H9 (cell line): ENCODE data around the gene SNRNP200. TPM values are rescaled to one million over a fixed set of nuclear protein-coding genes. Genes with fewer than 3 reads are reported as not detected.

ENCODE experiments used
- DNase-seq: peaks from one replicate; pipeline ENCODE4 v3.0.0-alpha.2; 2017
- H2AFZ ChIP-seq: one replicate; pipeline ENCODE4 v1.6.1; 2013; ENCODE audit warnings: mild to moderate bottlenecking, low read length, control low read depth, moderate library complexity
- H2AK5ac ChIP-seq: 2 replicates; pipeline ENCODE4 v1.6.1; 2013; ENCODE audit warnings: low read length, control low read depth, mixed read lengths; ENCODE audit not compliant: insufficient read length
- H2BK120ac ChIP-seq: one replicate; pipeline ENCODE4 v1.6.1; 2013; ENCODE audit warnings: low read depth, mild to moderate bottlenecking, low read length, control low read depth, inconsistent platforms; ENCODE audit not compliant: poor library complexity, severe bottlenecking
- H2BK12ac ChIP-seq: 2 replicates; pipeline ENCODE4 v1.6.1; 2013; ENCODE audit warnings: low read length, control low read depth, mixed read lengths, low read depth; ENCODE audit not compliant: insufficient read length
- H2BK15ac ChIP-seq: 2 replicates; pipeline ENCODE4 v1.6.1; 2013; ENCODE audit warnings: low read depth, low read length, control low read depth
- H2BK20ac ChIP-seq: one replicate; pipeline ENCODE4 v1.6.1; 2013; ENCODE audit warnings: low read depth, mild to moderate bottlenecking, low read length, control low read depth, inconsistent platforms; ENCODE audit not compliant: poor library complexity, severe bottlenecking
- H2BK5ac ChIP-seq: 2 replicates; pipeline ENCODE4 v1.6.1; 2013; ENCODE audit warnings: low read length, control low read depth, mixed read lengths; ENCODE audit not compliant: insufficient read length
- H3K14ac ChIP-seq: 2 replicates; pipeline ENCODE4 v1.6.1; 2013; ENCODE audit warnings: low read length, control low read depth; ENCODE audit not compliant: insufficient read depth
- H3K18ac ChIP-seq: 2 replicates; pipeline ENCODE4 v1.6.1; 2013; ENCODE audit warnings: low read depth, mild to moderate bottlenecking, mixed read lengths, low read length, control low read depth; ENCODE audit not compliant: insufficient read length
- H3K23ac ChIP-seq: 2 replicates; pipeline ENCODE4 v1.6.1; 2013; ENCODE audit warnings: low read length, control low read depth, mixed read lengths, low read depth; ENCODE audit not compliant: insufficient read length
- H3K23me2 ChIP-seq: 2 replicates; pipeline ENCODE4 v1.6.1; 2013; ENCODE audit warnings: low read depth, mild to moderate bottlenecking, mixed read lengths, low read length, control low read depth; ENCODE audit not compliant: insufficient read length, poor library complexity, severe bottlenecking
- H3K27ac ChIP-seq: 2 replicates; pipeline ENCODE4 v1.5.1; 2013; ENCODE audit warnings: low read length, control low read depth, mixed read lengths, low read depth; ENCODE audit not compliant: insufficient read length
- H3K27me3 ChIP-seq: 2 replicates; pipeline ENCODE4 v1.6.1; 2013; ENCODE audit warnings: low read length, control low read depth, inconsistent platforms; ENCODE audit not compliant: insufficient read depth
- H3K4ac ChIP-seq: 2 replicates; pipeline ENCODE4 v1.6.1; 2013; ENCODE audit warnings: low read depth, mild to moderate bottlenecking, control low read depth, inconsistent platforms, low read length, moderate library complexity
- H3K4me1 ChIP-seq: 2 replicates; pipeline ENCODE4 v1.6.1; 2013; ENCODE audit warnings: low read length, control low read depth, inconsistent platforms; ENCODE audit not compliant: insufficient read depth
- H3K4me2 ChIP-seq: 2 replicates; pipeline ENCODE4 v1.6.1; 2013; ENCODE audit warnings: low read length, control low read depth, mixed read lengths; ENCODE audit not compliant: insufficient read length, insufficient read depth
- H3K56ac ChIP-seq: 2 replicates; pipeline ENCODE4 v1.6.1; 2013; ENCODE audit warnings: low read depth, mild to moderate bottlenecking, mixed read lengths, low read length, control low read depth; ENCODE audit not compliant: insufficient read length
- H3K79me1 ChIP-seq: 2 replicates; pipeline ENCODE4 v1.6.1; 2013; ENCODE audit warnings: low read depth, mild to moderate bottlenecking, moderate library complexity, low read length, control low read depth, inconsistent platforms; ENCODE audit not compliant: insufficient read depth, poor library complexity, severe bottlenecking
- H3K79me2 ChIP-seq: 2 replicates; pipeline ENCODE4 v1.6.1; 2013; ENCODE audit warnings: low read length, control low read depth, inconsistent platforms; ENCODE audit not compliant: insufficient read depth
- H3K9ac ChIP-seq: 2 replicates; pipeline ENCODE4 v1.6.1; 2013; ENCODE audit warnings: low read length, control low read depth, mixed read lengths; ENCODE audit not compliant: insufficient read length; ENCODE audit errors: extremely low read depth
- H3K9me3 ChIP-seq: one replicate; pipeline ENCODE4 v1.6.1; 2013; ENCODE audit warnings: low read depth, low read length, inconsistent platforms; ENCODE audit not compliant: control insufficient read depth
- H3T11ph ChIP-seq: one replicate; pipeline ENCODE4 v1.6.1; 2013; ENCODE audit warnings: mild to moderate bottlenecking, low read length, control low read depth, inconsistent platforms
- H4K20me1 ChIP-seq: one replicate; pipeline ENCODE4 v1.6.1; 2013; ENCODE audit not compliant: control insufficient read depth, insufficient read length, insufficient read depth
- H4K5ac ChIP-seq: 2 replicates; pipeline ENCODE4 v1.6.1; 2013; ENCODE audit warnings: low read depth, mild to moderate bottlenecking, mixed read lengths, low read length, control low read depth; ENCODE audit not compliant: insufficient read length
- H4K8ac ChIP-seq: replicated peaks from 2 replicates; pipeline ENCODE4 v1.6.1; 2013; ENCODE audit warnings: low read length, control low read depth, mixed read lengths, low read depth; ENCODE audit not compliant: insufficient read length
- H4K91ac ChIP-seq: 2 replicates; pipeline ENCODE4 v1.6.1; 2013; ENCODE audit warnings: low read depth, mild to moderate bottlenecking, moderate library complexity, mixed read lengths, low read length, control low read depth; ENCODE audit not compliant: insufficient read length
- H3K27ac Mint-ChIP-seq, 3 experiments: 2 replicates in 2 of 3; 3 replicates in 1 of 3; pipeline ENCODE4 v1.8.0; 2020 to 2021; ENCODE audit warnings: mixed read lengths in 3 of 3, mild to moderate bottlenecking in 1 of 3, moderate library complexity in 1 of 3
- H3K27me3 Mint-ChIP-seq: 2 replicates; pipeline ENCODE4 v1.8.0; 2021; ENCODE audit warnings: low read depth, mild to moderate bottlenecking, moderate library complexity, mixed read lengths
- H3K36me3 Mint-ChIP-seq, 3 experiments: 2 replicates in 2 of 3; 3 replicates in 1 of 3; pipeline ENCODE4 v1.8.0; 2020 to 2021; ENCODE audit warnings: low read depth in 3 of 3, mixed read lengths in 3 of 3; ENCODE audit not compliant: insufficient read depth in 1 of 3
- H3K4me1 Mint-ChIP-seq, 2 experiments: 2 replicates each; pipeline ENCODE4 v1.8.0; 2020; ENCODE audit warnings: mixed read lengths in 2 of 2
- H3K4me3 Mint-ChIP-seq, 2 experiments: 2 replicates in 1 of 2; 3 replicates in 1 of 2; pipeline ENCODE4 v1.8.0; 2020 to 2021; ENCODE audit warnings: mild to moderate bottlenecking in 2 of 2, mixed read lengths in 2 of 2, moderate library complexity in 1 of 2
- H3K9me3 Mint-ChIP-seq, 2 experiments: 2 replicates in 1 of 2; 3 replicates in 1 of 2; pipeline ENCODE4 v1.8.0; 2020; ENCODE audit warnings: mild to moderate bottlenecking in 2 of 2, mixed read lengths in 2 of 2, moderate library complexity in 1 of 2
- CTCF ChIP-seq: fragments of 200-600 bp; sonication (generic); conservative IDR thresholded peaks from 3 replicates; pipeline ENCODE4 v1.8.0; 2021; ENCODE audit warnings: antibody characterized with exemption, mild to moderate bottlenecking
- WGBS: extraction: QIAGEN DNeasy Blood & Tissue Kit; methylation state at CpG from one replicate; pipeline ENCODE4 v1.1.7; 2013; ENCODE audit warnings: missing lambda C conversion rate, low lambda C conversion rate, mixed read lengths; ENCODE audit not compliant: insufficient read length; ENCODE audit errors: extremely low coverage; 5-methylcytosine and 5-hydroxymethylcytosine counted together
- total RNA-seq: library from RNA; stranded (reverse); gene quantifications from 2 replicates; pipeline ENCODE4 v1.2.1, GENCODE V29; 2021

The SNRNP200 gene
- total RNA-seq, 1 experiment from 2014 or later: 215 TPM

- peaks cover 11 to 21% (median 18%) of the 10 kb centered on the region in 3 experiments for H3K36me3 Mint-ChIP-seq
- no peak overlapping the region for H2BK12ac ChIP-seq
- H3K9ac ChIP-seq: peak overlapping the region; percentile 85
- peaks cover 6% of the 10 kb centered on the region for H3K23me2 ChIP-seq
- H3K18ac ChIP-seq: no peak overlapping the region
- TF ChIP-seq CTCF: no peak
- H3K79me2 ChIP-seq: peaks cover 14% of the 10 kb centered on the region; the same call in 1 of the 2 replicates
- H3K4me1 ChIP-seq: no peaks in the 10 kb centered on the region
- no peak overlapping the region for H2BK120ac ChIP-seq
- H4K5ac ChIP-seq: no peak overlapping the region
- H3K23ac ChIP-seq: no peak overlapping the region
- H3K4me3 Mint-ChIP-seq: peak overlapping the region; percentile 85 to 93
- H3K9me3 Mint-ChIP-seq: no peaks in the 10 kb centered on the region
- DNase-seq: no peak
- no peak overlapping the region for H4K91ac ChIP-seq
- no peaks in the 10 kb centered on the region for H3K27me3 ChIP-seq
- no peak overlapping the region for H3T11ph ChIP-seq
- H2BK15ac ChIP-seq: no peak overlapping the region
- no peak overlapping the region for H3K56ac ChIP-seq
- H3K27ac ChIP-seq: no peak overlapping the region
- H3K27me3 Mint-ChIP-seq: no peaks in the 10 kb centered on the region
- H3K4me1 Mint-ChIP-seq: peaks cover 14 to 18% of the 10 kb centered on the region in 2 experiments
- no peak overlapping the region for H2AK5ac ChIP-seq
- no CpG with 5 or more reads among the region's 15 CpGs for WGBS
- no peak overlapping the region for H4K8ac ChIP-seq
- H2BK20ac ChIP-seq: no peak overlapping the region
- no peak overlapping the region for H2AFZ ChIP-seq
- H3K14ac ChIP-seq: peak overlapping the region; percentile 20; the same call in 1 of the 2 replicates
- H3K4me2 ChIP-seq: peak overlapping the region; percentile 90
- H3K27ac Mint-ChIP-seq: peak overlapping the region; percentile 24 to 96 (median 80); a peak in 5 of 7 replicates
- no peaks in the 10 kb centered on the region for H3K79me1 ChIP-seq
- no peaks in the 10 kb centered on the region for H4K20me1 ChIP-seq
- H3K4ac ChIP-seq: no peak overlapping the region
- no peaks in the 10 kb centered on the region for H3K9me3 ChIP-seq
- no peak overlapping the region for H2BK5ac ChIP-seq
Observed at GRCh38 chr2:96336104-96336775, 30.9 kb upstream of the SNRNP200 start.
